PC-3 (cell line): ENCODE measurements around the gene SLC27A4. TPM values are rescaled to one million over a fixed set of nuclear protein-coding genes. Genes with fewer than 3 reads are reported as not detected.

Experiments used
- ATAC-seq: fragments of 200-7000 bp; cut with Tn5 transposase; 2 replicates; pipeline ENCODE4 v1.9.1; 2020; ENCODE audit warnings: mild to moderate bottlenecking, moderate library complexity
- BruUV-seq: library from RNA; stranded (reverse); fragments of 400-500 nt; replicated peaks from 2 replicates; lab custom pipeline; 2021; lab: Mats Ljungman, UMichigan
- CTCF ChIA-PET: fragments of 300-600 bp; sonication (Branson Sonifier 250); formaldehyde crosslinking; loops from one replicate; lab custom pipeline; 2022; ENCODE audit warnings: antibody characterized with exemption; lab: Charles Lee
- POLR2A ChIA-PET: fragments of 300-600 bp; sonication (Branson Sonifier 250); formaldehyde crosslinking; loops from one replicate; lab custom pipeline; 2022; ENCODE audit warnings: antibody characterized with exemption; ENCODE audit not compliant: unreplicated experiment; lab: Charles Lee
- DNase-seq: peaks from one replicate; pipeline ENCODE4 v3.0.0-alpha.2; 2015
- H2AFZ ChIP-seq: fragments of 300-600 bp; sonication (generic); 2 replicates; pipeline ENCODE4 v1.6.0; 2016; ENCODE audit warnings: antibody characterized with exemption, low read length
- H3F3A ChIP-seq: fragments of 300-600 bp; sonication (generic); one replicate; pipeline ENCODE4 v1.6.0; 2017; ENCODE audit warnings: antibody characterized with exemption, low read length, control low read depth, mild to moderate bottlenecking; ENCODE audit not compliant: unreplicated experiment
- H3K27ac ChIP-seq: fragments of 300-600 bp; sonication (generic); 2 replicates; pipeline ENCODE4 v1.5.1; 2016; ENCODE audit warnings: mild to moderate bottlenecking, low read length
- H3K27me3 ChIP-seq: fragments of 300-600 bp; sonication (generic); 2 replicates; pipeline ENCODE4 v1.6.1; 2016; ENCODE audit warnings: low read length, mixed read lengths
- H3K36me3 ChIP-seq: fragments of 300-600 bp; sonication (generic); 2 replicates; pipeline ENCODE4 v1.6.1; 2016; ENCODE audit warnings: low read depth, mixed run types, low read length, mixed read lengths
- H3K4me1 ChIP-seq: fragments of 300-600 bp; sonication (generic); 2 replicates; pipeline ENCODE4 v1.5.1; 2016; ENCODE audit warnings: low read length; ENCODE audit not compliant: insufficient read depth
- H3K4me2 ChIP-seq: fragments of 300-600 bp; sonication (generic); 2 replicates; pipeline ENCODE4 v1.6.0; 2016; ENCODE audit warnings: low read length
- H3K4me3 ChIP-seq: fragments of 300-600 bp; sonication (generic); 2 replicates; pipeline ENCODE4 v1.5.1; 2016; ENCODE audit warnings: mild to moderate bottlenecking, low read length, mixed read lengths
- H3K79me2 ChIP-seq: fragments of 300-600 bp; sonication (generic); 2 replicates; pipeline ENCODE4 v1.6.1; 2017; ENCODE audit warnings: low read length, mixed read lengths
- H3K9ac ChIP-seq: fragments of 300-600 bp; sonication (generic); 2 replicates; pipeline ENCODE4 v1.6.0; 2016; ENCODE audit warnings: mild to moderate bottlenecking, low read length
- H3K9me2 ChIP-seq: fragments of 300-600 bp; sonication (generic); replicated peaks from 2 replicates; pipeline ENCODE4 v1.6.1; 2016; ENCODE audit warnings: mixed run types, low read length, mixed read lengths
- H3K9me3 ChIP-seq: fragments of 300-600 bp; sonication (generic); 2 replicates; pipeline ENCODE4 v1.6.1; 2016; ENCODE audit warnings: low read length, mixed read lengths
- H4K20me1 ChIP-seq: fragments of 300-600 bp; sonication (generic); 2 replicates; pipeline ENCODE4 v1.6.1; 2016; ENCODE audit warnings: low read length, mixed read lengths
- CTCF ChIP-seq: fragments of 300-600 bp; sonication (generic); conservative IDR thresholded peaks from 2 replicates; pipeline ENCODE4 v1.5.1; 2017; ENCODE audit warnings: antibody characterized with exemption, low read depth, mild to moderate bottlenecking, low read length
- EZH2 ChIP-seq: fragments of 300-600 bp; sonication (generic); IDR thresholded peaks from one replicate; pipeline ENCODE4 v1.6.1; 2017; ENCODE audit warnings: antibody characterized with exemption, mild to moderate bottlenecking, low read length; ENCODE audit not compliant: unreplicated experiment
- EZH2phosphoT487 ChIP-seq: fragments of 300-600 bp; sonication (generic); IDR thresholded peaks from 2 replicates; pipeline ENCODE4 v1.6.1; 2018; ENCODE audit warnings: mild to moderate bottlenecking, antibody characterized with exemption, low read length, borderline replicate concordance
- intact Hi-C: fragments of 100-400 bp; cut with micrococcal nuclease; formaldehyde crosslinking; loops from 2 replicates; pipeline ENCODE4 v1.9.0; 2023
- total RNA-seq: library from RNA; depleted of rRNA; stranded (reverse); fragments of >200 nt; gene quantifications from 2 replicates; pipeline ENCODE4 v1.2.3, GENCODE V29; 2014

Gene SLC27A4
- total RNA-seq, 1 experiment from 2014 or later: 39.1 TPM

DNA sequence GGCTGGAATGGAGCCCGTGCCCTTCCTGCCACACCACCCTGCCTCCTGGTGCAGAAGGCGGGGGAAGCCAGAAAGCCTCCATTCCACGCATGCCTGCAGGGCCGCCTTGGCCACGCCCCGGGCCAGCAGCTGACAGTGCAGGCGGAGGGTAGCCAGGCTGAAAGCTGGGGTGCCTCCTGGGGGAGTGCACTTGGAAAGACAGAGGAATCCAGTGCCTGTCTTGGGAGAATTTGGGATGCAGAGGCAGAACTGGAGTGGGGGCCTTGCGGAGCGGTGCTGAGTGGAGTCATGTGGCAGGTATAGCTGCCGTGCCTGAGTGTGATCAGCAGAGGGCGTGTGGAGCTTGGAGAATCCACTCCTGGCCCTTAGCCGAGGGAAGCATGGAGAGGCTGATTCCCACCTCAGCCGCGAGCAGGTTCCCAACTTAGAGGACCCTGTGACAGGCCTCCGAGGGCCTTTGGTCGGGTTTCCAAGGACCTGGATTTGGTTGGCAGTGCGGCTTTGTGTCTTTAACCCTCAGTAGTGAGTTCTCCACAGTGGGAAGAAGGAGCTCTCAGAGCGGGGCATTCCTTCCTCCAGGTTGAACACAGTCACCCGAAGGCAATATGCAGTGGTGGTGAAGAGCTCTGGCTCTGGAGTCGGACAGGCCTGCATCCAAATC is 21.8 kb downstream of the SLC27A4 start:
- H3K27ac ChIP-seq: no peak overlapping the region
- no peaks in the 10 kb centered on the region for H3K79me2 ChIP-seq
- TF ChIP-seq EZH2phosphoT487: no peak
- peak; percentile 80 for TF ChIP-seq CTCF
- no peak for TF ChIP-seq EZH2
- H3K36me3 ChIP-seq: no peaks in the 10 kb centered on the region
- peak overlapping the region; percentile 95 for H3K4me2 ChIP-seq
- peak; percentile 79 for DNase-seq
- intact Hi-C loops: loop anchor here (5.0 kb wide), 2 partner anchors 50 to 65 kb away; no protein-coding TSS in a partner anchor
- no peaks in the 10 kb centered on the region for H4K20me1 ChIP-seq
- H3K9ac ChIP-seq: peak overlapping the region; percentile 59; the same call in 1 of the 2 replicates
- peak; percentile 89 for ATAC-seq
- ChIA-PET POLR2A (no interaction called here), CTCF (interaction anchor here (1.0 to 1.5 kb wide), 4 partner anchors 9 to 67 kb away, joined by 6 to 10 read pairs (median 7); partner anchors contain the start of gene URM1)
- H3K4me1 ChIP-seq: peaks cover 12% of the 10 kb centered on the region
- H3K27me3 ChIP-seq: no peaks in the 10 kb centered on the region
- no peaks in the 10 kb centered on the region for H3K9me2 ChIP-seq
- peak overlapping the region; percentile 95 for H2AFZ ChIP-seq
- no peaks in the 10 kb centered on the region for H3K9me3 ChIP-seq
- H3F3A ChIP-seq: no peaks in the 10 kb centered on the region
- BruUV-seq: no TSS peak
- peak overlapping the region; percentile 64 for H3K4me3 ChIP-seq

DNA sequence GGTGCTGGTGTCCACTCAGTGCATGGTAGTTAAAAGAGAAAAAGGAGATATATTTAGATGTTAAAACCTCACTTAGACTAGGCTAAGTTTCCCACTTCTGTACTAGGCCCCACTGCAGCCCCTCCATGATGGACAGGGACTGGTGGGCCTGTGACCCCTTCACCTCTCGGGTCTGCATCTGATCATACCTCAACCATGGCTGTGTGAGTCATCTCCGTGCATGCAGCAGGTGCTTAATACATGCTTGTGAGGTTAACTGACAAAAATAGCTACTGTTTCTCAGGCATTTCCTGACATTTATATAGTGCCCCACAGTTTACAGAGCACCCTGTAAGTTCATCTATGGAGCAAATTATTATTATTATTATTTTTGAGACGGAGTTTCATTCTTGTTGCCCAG is 22.4 kb downstream of the SLC27A4 start:
- Histone ChIP-seq H3K4me1 (peaks cover 12% of the 10 kb centered on the region), H2AFZ (no peak overlapping the region), H4K20me1 (no peaks in the 10 kb centered on the region), H3K9me3 (no peaks in the 10 kb centered on the region), H3K27me3 (no peaks in the 10 kb centered on the region), H3K79me2 (no peaks in the 10 kb centered on the region), H3K4me2 (no peak overlapping the region), H3K9me2 (no peaks in the 10 kb centered on the region), H3K9ac (no peak overlapping the region), H3K27ac (no peak overlapping the region), H3K4me3 (no peak overlapping the region), H3F3A (no peaks in the 10 kb centered on the region), H3K36me3 (no peaks in the 10 kb centered on the region)
- POLR2A ChIA-PET: no interaction called here
- TF ChIP-seq EZH2 (no peak), EZH2phosphoT487 (no peak), CTCF (no peak)
- CTCF ChIA-PET: interaction anchor here (1.0 to 1.5 kb wide), 4 partner anchors 9 to 67 kb away, joined by 6 to 10 read pairs (median 7); partner anchors contain the start of gene URM1
- DNase-seq (no peak), ATAC-seq (no peak)
- intact Hi-C loops: loop anchor here (5.0 kb wide), 2 partner anchors 50 to 65 kb away; no protein-coding TSS in a partner anchor
- no TSS peak for BruUV-seq

DNA sequence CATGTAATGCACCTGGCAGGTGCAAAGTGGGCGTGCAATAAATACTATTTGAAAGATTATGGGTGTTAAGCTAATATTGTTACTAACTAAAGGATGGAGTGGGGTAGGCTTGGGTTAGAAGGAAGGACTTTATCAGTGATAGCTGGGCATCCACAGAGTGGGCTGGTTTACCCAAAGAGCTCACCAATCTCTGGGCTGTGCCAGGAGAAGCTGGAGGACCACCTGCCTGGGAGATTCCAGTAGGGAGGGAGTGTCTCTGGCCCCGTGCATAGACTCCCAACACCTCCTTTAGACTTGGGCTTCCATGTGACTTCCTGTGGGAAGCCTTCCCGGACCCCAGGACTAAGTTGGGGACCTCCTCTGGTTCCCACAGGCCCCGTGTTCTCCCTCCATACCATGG is 25.2 kb downstream of the SLC27A4 start:
- ChIA-PET CTCF (no interaction called here), POLR2A (no interaction called here)
- DNase-seq: no peak
- Histone ChIP-seq H3K4me2 (no peak overlapping the region), H3K4me3 (no peak overlapping the region), H3K27me3 (no peaks in the 10 kb centered on the region), H3K4me1 (peaks cover 16% of the 10 kb centered on the region), H3K9ac (no peak overlapping the region), H3K27ac (no peak overlapping the region), H3K79me2 (no peaks in the 10 kb centered on the region), H3F3A (no peaks in the 10 kb centered on the region), H4K20me1 (no peaks in the 10 kb centered on the region), H2AFZ (no peak overlapping the region), H3K36me3 (no peaks in the 10 kb centered on the region), H3K9me3 (no peaks in the 10 kb centered on the region), H3K9me2 (no peaks in the 10 kb centered on the region)
- intact Hi-C loops: no loop called here
- BruUV-seq: no TSS peak
- TF ChIP-seq CTCF: no peak
- no peak for TF ChIP-seq EZH2phosphoT487
- no peak for TF ChIP-seq EZH2
- no peak for ATAC-seq
